SJSA1 (cell line): ENCODE results near the gene RPN2. TPM values are rescaled to one million over a fixed set of nuclear protein-coding genes. Genes with fewer than 3 reads are reported as not detected.

Experiments used
- DNase-seq, 2 experiments: peaks; one replicate each; pipeline ENCODE4 v3.0.0-alpha.2; 2015 to 2020; ENCODE audit warnings: low spot score in 2 of 2, low read depth in 1 of 2
- H3K27ac ChIP-seq: fragments of 250-450 bp; sonication (Bioruptor Pico); 2 replicates; pipeline ENCODE4 v1.5.1; 2020; ENCODE audit warnings: mild to moderate bottlenecking, moderate library complexity
- H3K27me3 ChIP-seq: fragments of 250-450 bp; sonication (Bioruptor Pico); replicated peaks from 2 replicates; pipeline ENCODE4 v1.5.1; 2020; ENCODE audit warnings: mild to moderate bottlenecking, moderate library complexity
- H3K36me3 ChIP-seq: fragments of 250-450 bp; sonication (Bioruptor Pico); 2 replicates; pipeline ENCODE4 v1.5.1; 2020; ENCODE audit warnings: mild to moderate bottlenecking
- H3K4me1 ChIP-seq: fragments of 250-450 bp; sonication (Bioruptor Pico); replicated peaks from 2 replicates; pipeline ENCODE4 v1.6.1; 2021; ENCODE audit warnings: mild to moderate bottlenecking
- H3K4me3 ChIP-seq: fragments of 250-450 bp; sonication (Bioruptor Pico); 2 replicates; pipeline ENCODE4 v1.5.1; 2020; ENCODE audit warnings: mild to moderate bottlenecking
- H3K9me3 ChIP-seq: fragments of 250-450 bp; sonication (Bioruptor Pico); replicated peaks from 2 replicates; pipeline ENCODE4 v1.5.1; 2020; ENCODE audit warnings: mild to moderate bottlenecking
- total RNA-seq: library from RNA; depleted of rRNA; stranded (reverse); fragments of >200 nt; shearing (Covaris generic); gene quantifications from 2 replicates; pipeline ENCODE4 v1.2.3, GENCODE V29; 2014; rRNA removed

RPN2 gene
- total RNA-seq, 1 experiment from 2014 or later: 402 TPM

DNA sequence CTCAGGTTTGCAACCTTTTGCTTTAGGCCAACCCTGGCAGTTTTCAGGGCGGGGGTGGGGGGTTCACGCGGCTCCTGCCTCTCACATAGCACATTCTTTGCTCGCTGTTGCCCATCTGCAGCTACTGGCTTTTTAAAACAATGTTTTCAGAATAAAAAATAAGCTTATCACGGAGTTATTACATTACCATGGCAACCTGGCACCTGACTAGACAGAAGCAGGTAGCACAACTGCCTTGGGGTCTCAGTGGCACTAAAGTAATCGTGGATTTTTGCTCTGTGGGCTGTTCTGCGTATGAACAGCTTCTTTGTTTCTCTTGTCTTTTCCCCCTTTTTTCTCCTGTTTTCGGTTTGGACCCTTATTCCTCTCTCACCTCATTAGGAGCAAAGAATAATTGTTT is 101.3 kb downstream of the RPN2 start:
- no peak overlapping the region for H3K4me3 ChIP-seq
- no peaks in the 10 kb centered on the region for H3K9me3 ChIP-seq
- DNase-seq: no peak
- H3K27ac ChIP-seq: no peak overlapping the region
- no peaks in the 10 kb centered on the region; the same call in 1 of the 2 replicates for H3K4me1 ChIP-seq
- H3K36me3 ChIP-seq: no peaks in the 10 kb centered on the region
- no peaks in the 10 kb centered on the region; the same call in 1 of the 2 replicates for H3K27me3 ChIP-seq

DNA sequence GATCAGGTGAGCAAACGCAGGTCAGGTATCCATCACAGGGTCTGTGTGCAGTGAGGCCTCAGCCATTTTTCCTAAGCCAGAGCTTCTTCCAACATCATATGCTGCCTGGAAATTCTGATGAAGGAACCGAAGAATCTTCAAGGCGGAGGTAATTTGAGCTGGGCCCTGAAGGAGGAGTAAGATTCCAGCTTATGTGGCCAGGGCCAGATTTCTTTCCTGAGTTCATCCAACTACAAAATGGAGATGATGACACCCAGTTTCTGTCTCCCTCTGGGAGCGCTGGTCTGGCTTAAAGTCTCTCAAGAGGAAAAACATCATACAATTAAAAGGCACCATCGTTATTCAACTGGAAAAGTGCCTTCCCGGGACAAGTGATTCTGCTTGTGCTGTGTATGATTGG is 103.4 kb downstream of the RPN2 start:
- no peak overlapping the region for H3K27ac ChIP-seq

DNA sequence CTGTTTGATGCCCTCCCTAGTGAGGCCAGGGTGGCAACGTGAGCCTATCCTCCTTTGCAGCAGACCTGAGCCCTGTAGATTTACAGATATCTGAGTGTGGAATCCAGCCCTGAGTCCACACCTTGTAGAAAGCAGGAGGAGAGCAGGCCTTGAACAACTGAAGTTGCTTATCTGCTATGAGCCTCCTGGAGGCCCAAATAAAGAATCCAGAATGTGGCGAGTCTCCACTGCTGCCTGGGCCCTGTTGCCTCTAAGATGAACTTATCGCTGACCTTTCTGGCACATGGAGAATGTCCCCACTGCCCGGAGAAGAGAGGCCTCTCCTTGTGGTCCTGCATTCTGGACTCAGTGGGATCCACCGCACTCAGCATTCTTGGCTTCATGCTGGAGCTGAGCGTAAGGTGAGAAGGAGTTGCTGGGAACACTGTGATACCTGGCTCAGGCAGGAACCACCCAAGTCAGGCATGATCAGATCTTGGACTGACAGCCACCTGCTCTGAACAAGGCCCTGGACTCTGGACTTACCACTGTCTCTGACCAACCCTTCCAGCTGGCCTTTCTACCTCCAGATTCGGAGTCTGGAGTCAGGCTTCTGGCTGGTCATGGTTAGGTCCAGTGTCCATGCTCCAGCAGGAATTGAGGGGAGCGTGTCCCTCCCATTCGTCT is 104.5 kb downstream of the RPN2 start:
- H3K27ac ChIP-seq: no peak overlapping the region
- no peaks in the 10 kb centered on the region for H3K9me3 ChIP-seq
- no peaks in the 10 kb centered on the region for H3K36me3 ChIP-seq
- no peaks in the 10 kb centered on the region for H3K4me1 ChIP-seq
- no peak overlapping the region for H3K4me3 ChIP-seq
- no peaks in the 10 kb centered on the region; the same call in 1 of the 2 replicates for H3K27me3 ChIP-seq
- no peak for DNase-seq

More for the DNA sequence above, 103.4 kb downstream of the RPN2 start:
- H3K4me3 ChIP-seq: no peak overlapping the region
- no peaks in the 10 kb centered on the region for H3K9me3 ChIP-seq
- DNase-seq: no peak
- no peaks in the 10 kb centered on the region for H3K36me3 ChIP-seq
- H3K27me3 ChIP-seq: no peaks in the 10 kb centered on the region; the same call in 1 of the 2 replicates
- H3K4me1 ChIP-seq: no peaks in the 10 kb centered on the region

DNA sequence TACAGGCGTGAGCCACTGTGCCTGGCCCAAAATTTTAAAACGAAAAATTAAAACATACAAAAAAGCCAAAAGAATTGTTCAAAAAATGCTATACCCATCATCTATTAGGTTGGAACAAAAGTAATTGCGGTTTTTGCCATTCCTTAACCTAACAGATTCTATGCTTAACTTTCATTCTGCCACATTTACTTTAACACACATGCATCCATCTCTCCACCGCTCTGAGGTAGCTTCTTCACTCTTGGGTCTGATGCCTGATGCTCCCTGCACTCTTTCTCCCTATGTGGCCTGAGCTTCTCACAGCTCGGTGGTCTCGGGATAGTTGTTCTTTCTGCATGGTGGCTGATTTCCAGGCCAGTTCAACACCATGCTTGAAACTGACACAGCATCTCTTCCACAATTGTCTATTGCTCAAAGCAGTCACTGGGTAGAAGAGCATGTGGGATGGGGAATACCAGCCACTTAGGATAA is 105.6 kb downstream of the RPN2 start:
- DNase-seq: no peak
- H3K4me3 ChIP-seq: no peak overlapping the region
- H3K4me1 ChIP-seq: no peaks in the 10 kb centered on the region
- no peaks in the 10 kb centered on the region; the same call in 1 of the 2 replicates for H3K27me3 ChIP-seq
- H3K36me3 ChIP-seq: peaks cover 3% of the 10 kb centered on the region
- no peak overlapping the region for H3K27ac ChIP-seq
- no peaks in the 10 kb centered on the region for H3K9me3 ChIP-seq

DNA sequence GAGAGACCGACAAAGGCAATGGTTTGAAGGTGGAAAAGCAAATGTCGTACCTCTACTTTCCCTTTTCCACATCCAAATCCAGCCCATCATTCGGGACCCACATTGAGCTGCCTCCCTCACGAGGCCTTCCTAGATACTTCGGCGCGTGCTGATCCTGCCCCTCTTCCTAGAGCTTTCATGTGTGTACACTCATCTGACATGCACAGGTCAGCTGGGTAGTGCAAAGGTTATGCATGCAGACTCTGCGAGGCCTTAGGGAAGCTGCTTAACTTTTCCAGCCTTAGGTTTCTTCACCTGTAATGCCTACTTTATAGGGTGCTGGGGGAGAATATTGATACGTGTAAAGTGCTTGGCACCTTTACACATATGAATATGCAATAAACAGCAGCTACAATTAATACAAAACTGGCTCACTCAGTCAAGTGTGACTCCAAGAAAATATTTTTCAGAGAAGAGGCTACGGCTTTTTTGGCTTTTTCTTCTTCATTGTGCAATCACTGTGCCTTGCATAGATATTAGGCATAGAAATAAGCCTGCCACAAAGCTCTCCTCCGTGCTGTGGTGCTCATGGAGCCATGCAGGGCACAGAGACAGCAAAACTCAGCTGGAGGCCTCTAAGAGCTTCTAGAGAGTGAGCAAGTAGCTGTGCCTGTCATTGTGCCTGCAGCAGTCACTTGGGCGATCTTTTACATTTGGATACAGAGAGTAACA is 106.7 kb downstream of the RPN2 start:
- Histone ChIP-seq H3K9me3 (no peaks in the 10 kb centered on the region), H3K27me3 (no peaks in the 10 kb centered on the region; the same call in 1 of the 2 replicates), H3K27ac (no peak overlapping the region), H3K4me3 (no peak overlapping the region), H3K36me3 (peaks cover 5% of the 10 kb centered on the region), H3K4me1 (peaks cover 5% of the 10 kb centered on the region)
- no peak for DNase-seq

DNA sequence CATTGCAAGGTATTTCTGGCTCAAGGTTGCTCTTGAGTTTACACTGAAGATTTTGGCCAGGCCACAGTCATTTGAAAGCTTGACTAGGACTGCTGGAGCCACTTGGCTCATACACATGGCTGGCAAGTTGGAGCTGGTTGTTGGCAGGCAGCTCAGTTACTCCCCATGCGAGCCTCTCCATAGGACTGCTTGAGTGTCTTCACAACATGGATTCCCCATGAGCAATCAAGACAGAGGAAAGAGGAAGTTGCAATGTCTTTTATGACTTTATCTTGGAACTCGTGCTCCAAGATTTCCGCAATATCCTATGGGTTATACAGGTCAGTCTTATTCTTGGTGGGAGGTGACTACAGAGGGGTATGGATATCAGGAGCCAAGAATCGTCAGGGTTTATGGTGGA is 109.0 kb downstream of the RPN2 start:
- DNase-seq: no peak
- no peak overlapping the region for H3K27ac ChIP-seq

DNA sequence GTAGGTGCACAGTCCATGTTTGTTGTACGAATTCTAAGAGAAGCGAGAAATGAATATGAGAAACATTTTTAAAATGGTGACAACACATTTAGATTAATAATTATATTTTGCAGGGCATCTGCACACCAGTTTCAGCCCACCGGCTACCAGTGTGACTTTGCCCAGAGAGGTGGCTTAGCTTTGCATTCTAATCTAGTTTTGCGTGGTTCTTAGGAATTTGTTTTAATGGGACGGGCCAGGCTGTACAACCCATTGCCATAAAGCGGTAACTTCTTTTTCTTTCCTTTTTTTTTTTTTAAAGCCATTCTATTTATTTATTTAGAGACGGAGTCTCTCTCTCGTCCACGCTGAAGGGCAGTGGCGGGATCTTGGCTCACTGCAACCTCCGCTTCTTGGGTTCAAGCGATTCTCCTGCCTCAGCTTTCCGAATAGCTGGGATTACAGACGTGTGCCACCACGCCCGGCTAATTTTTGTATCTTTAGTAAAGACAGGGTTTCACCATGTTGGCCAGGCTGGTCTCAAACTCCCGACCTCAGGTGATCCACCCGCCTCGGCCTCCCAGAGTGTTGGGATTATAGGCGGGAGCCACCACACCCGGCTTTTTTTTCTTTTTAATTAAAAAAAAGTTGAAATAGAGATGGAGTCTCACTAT is 111.2 kb downstream of the RPN2 start:
- no peaks in the 10 kb centered on the region for H3K27me3 ChIP-seq
- H3K9me3 ChIP-seq: no peaks in the 10 kb centered on the region
- H3K4me1 ChIP-seq: peaks cover 23% of the 10 kb centered on the region
- DNase-seq: no peak
- H3K27ac ChIP-seq: peak overlapping the region; percentile 92
- peaks cover 34% of the 10 kb centered on the region for H3K36me3 ChIP-seq
- peak overlapping the region; percentile 75 for H3K4me3 ChIP-seq

More for the DNA sequence above, 109.0 kb downstream of the RPN2 start:
- peaks cover 5% of the 10 kb centered on the region for H3K4me1 ChIP-seq
- no peaks in the 10 kb centered on the region for H3K9me3 ChIP-seq
- no peaks in the 10 kb centered on the region; the same call in 1 of the 2 replicates for H3K27me3 ChIP-seq
- H3K4me3 ChIP-seq: no peak overlapping the region
- H3K36me3 ChIP-seq: peaks cover 25% of the 10 kb centered on the region

Other genes starting within 250 kb of the RPN2 start
- gene SAMHD1, start 227.6 kb upstream of the RPN2 start, total RNA-seq: 8.2 and 13.8 TPM in 2 replicates
- gene RBL1, start 83.3 kb upstream of the RPN2 start, total RNA-seq: 28.5 and 37.7 TPM in 2 replicates
- 2.3 and 5.1 TPM in 2 replicates for gene MROH8, start 218 bp downstream of the RPN2 start, total RNA-seq
- gene GHRH, start 82.5 kb downstream of the RPN2 start, total RNA-seq: not detected in 2 replicates
- gene MANBAL, start 110.3 kb downstream of the RPN2 start, total RNA-seq: 16.2 and 19.6 TPM in 2 replicates
- 7.6 and 9.4 TPM in 2 replicates for gene SRC, start 166.8 kb downstream of the RPN2 start, total RNA-seq